BE2C (cell line): ENCODE data around the gene C16orf95.

Source experiments
- DNase-seq: peaks from one replicate; pipeline ENCODE4 v3.0.0-alpha.2; 2020
- H3K27me3 ChIP-seq: fragments of 250-450 bp; sonication (Bioruptor Pico); 2 replicates; pipeline ENCODE4 v1.5.1; 2020; ENCODE audit warnings: mild to moderate bottlenecking
- H3K36me3 ChIP-seq: fragments of 250-450 bp; sonication (Bioruptor Pico); 2 replicates; pipeline ENCODE4 v1.5.1; 2020; ENCODE audit warnings: mild to moderate bottlenecking
- H3K4me1 ChIP-seq: fragments of 250-450 bp; sonication (Bioruptor Pico); 2 replicates; pipeline ENCODE4 v1.5.1; 2020
- H3K4me3 ChIP-seq: 2 replicates; pipeline ENCODE4 v1.5.1; 2011; ENCODE audit warnings: low read depth, low read length
- H3K9me3 ChIP-seq: fragments of 250-450 bp; sonication (Bioruptor Pico); 2 replicates; pipeline ENCODE4 v1.5.1; 2020
- CTCF ChIP-seq: IDR thresholded peaks from 2 replicates; pipeline ENCODE4 v1.5.1; 2012; ENCODE audit warnings: mild to moderate bottlenecking, low read depth, low read length

C16orf95 gene

DNA sequence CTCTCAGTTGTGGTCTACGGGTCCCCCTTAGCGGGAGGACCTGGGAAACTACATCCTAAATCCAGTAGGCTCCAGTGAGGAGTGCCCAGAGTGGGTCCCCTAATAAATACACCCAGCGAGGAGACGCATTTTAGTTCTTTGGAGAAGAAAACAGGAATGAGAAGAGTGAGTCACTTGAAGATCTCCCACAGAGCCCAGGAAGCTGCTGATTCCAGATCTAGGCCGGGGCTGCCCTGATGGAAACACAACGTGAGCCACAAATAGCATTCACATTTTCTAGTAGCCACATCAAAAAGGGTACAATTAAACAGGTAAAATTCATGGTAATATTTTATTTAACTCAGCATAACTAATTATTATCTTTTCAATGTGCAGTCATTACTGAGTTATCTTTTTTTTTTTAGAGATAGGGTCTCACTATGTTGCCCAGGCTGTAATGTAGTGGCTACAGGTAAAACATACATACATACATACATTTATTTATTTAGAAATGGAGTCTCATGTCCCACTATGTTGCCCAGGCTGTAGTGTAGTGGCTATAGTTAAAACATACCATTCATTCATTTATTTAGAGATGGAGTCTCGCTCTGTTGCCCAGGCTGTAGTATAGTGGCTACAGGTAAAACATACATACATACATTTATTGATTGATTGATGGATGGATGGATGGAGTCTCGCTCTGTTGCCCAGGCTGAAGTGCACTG lies 44.9 kb upstream of the C16orf95 start:
- Histone ChIP-seq H3K4me3 (no peak overlapping the region), H3K36me3 (peaks cover 28% of the 10 kb centered on the region), H3K4me1 (peaks cover 15% of the 10 kb centered on the region), H3K9me3 (no peaks in the 10 kb centered on the region), H3K27me3 (no peaks in the 10 kb centered on the region)
- no peak for TF ChIP-seq CTCF
- DNase-seq: no peak

GRCh38 chr16:87360862-87361610 lies 43.8 kb upstream of the C16orf95 start:
- no peak for DNase-seq
- H3K4me1 ChIP-seq: peaks cover 15% of the 10 kb centered on the region
- no peak overlapping the region for H3K4me3 ChIP-seq
- no peak for TF ChIP-seq CTCF
- peaks cover 28% of the 10 kb centered on the region for H3K36me3 ChIP-seq
- no peaks in the 10 kb centered on the region for H3K9me3 ChIP-seq
- H3K27me3 ChIP-seq: no peaks in the 10 kb centered on the region

DNA sequence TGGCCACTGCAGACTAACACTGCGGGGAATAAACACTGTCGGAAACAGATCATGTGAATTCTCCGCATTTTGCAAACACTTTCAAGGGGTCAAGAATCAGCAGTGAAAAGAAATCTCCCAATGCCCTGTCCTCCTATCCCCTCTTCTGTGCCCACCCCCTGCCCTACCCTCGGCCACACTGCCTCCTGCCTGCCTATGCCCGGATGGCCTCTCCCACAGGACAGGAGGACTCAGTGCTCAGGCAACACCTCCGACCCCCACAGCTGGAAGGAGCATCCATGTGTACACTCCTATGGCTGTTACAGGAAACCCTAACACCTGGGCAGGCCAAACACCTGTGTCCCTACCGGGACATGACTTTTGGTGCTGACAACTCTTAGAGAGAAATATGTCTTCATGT lies 41.9 kb upstream of the C16orf95 start:
- Histone ChIP-seq H3K27me3 (no peaks in the 10 kb centered on the region), H3K4me3 (no peak overlapping the region), H3K4me1 (peaks cover 9% of the 10 kb centered on the region), H3K9me3 (no peaks in the 10 kb centered on the region), H3K36me3 (peaks cover 28% of the 10 kb centered on the region)
- no peak for TF ChIP-seq CTCF
- DNase-seq: no peak

GRCh38 chr16:87358696-87359095 lies 41.5 kb upstream of the C16orf95 start:
- Histone ChIP-seq H3K27me3 (no peaks in the 10 kb centered on the region), H3K4me1 (peaks cover 9% of the 10 kb centered on the region), H3K9me3 (no peaks in the 10 kb centered on the region), H3K36me3 (peaks cover 28% of the 10 kb centered on the region), H3K4me3 (no peak overlapping the region)
- DNase-seq: no peak
- TF ChIP-seq CTCF: no peak

- no peaks in the 10 kb centered on the region for H3K27me3 ChIP-seq
- peaks cover 28% of the 10 kb centered on the region for H3K36me3 ChIP-seq
- H3K9me3 ChIP-seq: no peaks in the 10 kb centered on the region
- DNase-seq: no peak
- peaks cover 5% of the 10 kb centered on the region for H3K4me1 ChIP-seq
- no peak overlapping the region for H3K4me3 ChIP-seq
- TF ChIP-seq CTCF: no peak
Measured at GRCh38 chr16:87358250-87358649, 41.1 kb upstream of the C16orf95 start.

DNA sequence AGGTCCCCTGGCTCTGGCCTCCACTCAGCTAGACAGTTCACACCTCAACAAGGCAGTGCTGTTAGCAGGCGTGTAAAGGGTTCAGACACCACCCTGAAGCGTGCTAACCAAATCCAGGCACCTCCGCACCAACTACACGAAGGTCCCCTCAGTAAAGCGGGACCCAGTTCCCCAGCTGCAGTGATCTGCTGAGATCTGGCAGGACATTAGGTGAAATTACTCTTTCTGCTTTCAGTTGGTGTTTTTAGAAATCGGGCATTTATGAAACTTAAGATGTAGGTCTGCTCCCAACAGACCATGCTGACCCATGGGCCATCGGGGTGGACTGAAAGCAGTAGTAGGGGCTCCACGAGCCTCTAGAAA lies 39.3 kb upstream of the C16orf95 start:
- no peak for TF ChIP-seq CTCF
- peaks cover 5% of the 10 kb centered on the region for H3K4me1 ChIP-seq
- no peak for DNase-seq
- H3K4me3 ChIP-seq: no peak overlapping the region
- H3K27me3 ChIP-seq: no peaks in the 10 kb centered on the region
- peaks cover 21% of the 10 kb centered on the region for H3K36me3 ChIP-seq
- no peaks in the 10 kb centered on the region for H3K9me3 ChIP-seq
